Measurements from ENCODE around the gene ENTPD8.
"Not testable (repeated sequence)": the region's sequence is repeated elsewhere in the genome, so short reads cannot be mapped to it uniquely, and the experiment has no call there.

Gene ENTPD8

GRCh38 chr9:137475666-137476065, 34.5 kb upstream of the ENTPD8 start:
- DNase-seq (ENCODE audit: low read depth) = no peak

DNA sequence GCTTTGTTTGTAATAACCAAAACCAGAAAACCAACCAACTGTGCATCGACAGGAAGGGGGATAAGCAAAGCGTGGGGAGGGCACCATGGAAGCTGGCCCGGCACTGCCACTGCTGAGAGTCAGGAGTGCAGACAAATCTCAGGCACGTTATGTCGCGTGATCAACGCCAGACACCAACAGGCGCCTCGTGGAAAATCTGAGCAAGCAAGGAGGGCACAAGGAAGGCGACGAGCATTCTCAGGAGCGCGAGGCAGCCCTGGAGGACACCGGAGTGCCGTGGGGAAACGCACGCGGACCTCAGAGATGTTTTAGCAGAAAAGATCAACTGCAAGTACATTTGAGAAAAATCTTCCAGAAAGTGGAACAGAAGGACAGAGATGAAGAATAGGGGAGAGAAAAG, 33.1 kb upstream of the ENTPD8 start:
- no peak for DNase-seq (ENCODE audit: low read depth)

GRCh38 chr9:137470785-137471184, 29.6 kb upstream of the ENTPD8 start:
- DNase-seq (ENCODE audit: low read depth) = no peak

- no peak for DNase-seq (ENCODE audit: low read depth)
Observed at GRCh38 chr9:137467896-137468295, 26.7 kb upstream of the ENTPD8 start.

GRCh38 chr9:137467161-137467581, 26.0 kb upstream of the ENTPD8 start:
- DNase-seq (ENCODE audit: low read depth) = no peak

- DNase-seq (ENCODE audit: low read depth) = not testable (repeated sequence)
Observed at GRCh38 chr9:137466389-137467085, 25.4 kb upstream of the ENTPD8 start.

- no peak for DNase-seq (ENCODE audit: low read depth)
Observed at GRCh38 chr9:137465720-137466388, 24.7 kb upstream of the ENTPD8 start.

DNA sequence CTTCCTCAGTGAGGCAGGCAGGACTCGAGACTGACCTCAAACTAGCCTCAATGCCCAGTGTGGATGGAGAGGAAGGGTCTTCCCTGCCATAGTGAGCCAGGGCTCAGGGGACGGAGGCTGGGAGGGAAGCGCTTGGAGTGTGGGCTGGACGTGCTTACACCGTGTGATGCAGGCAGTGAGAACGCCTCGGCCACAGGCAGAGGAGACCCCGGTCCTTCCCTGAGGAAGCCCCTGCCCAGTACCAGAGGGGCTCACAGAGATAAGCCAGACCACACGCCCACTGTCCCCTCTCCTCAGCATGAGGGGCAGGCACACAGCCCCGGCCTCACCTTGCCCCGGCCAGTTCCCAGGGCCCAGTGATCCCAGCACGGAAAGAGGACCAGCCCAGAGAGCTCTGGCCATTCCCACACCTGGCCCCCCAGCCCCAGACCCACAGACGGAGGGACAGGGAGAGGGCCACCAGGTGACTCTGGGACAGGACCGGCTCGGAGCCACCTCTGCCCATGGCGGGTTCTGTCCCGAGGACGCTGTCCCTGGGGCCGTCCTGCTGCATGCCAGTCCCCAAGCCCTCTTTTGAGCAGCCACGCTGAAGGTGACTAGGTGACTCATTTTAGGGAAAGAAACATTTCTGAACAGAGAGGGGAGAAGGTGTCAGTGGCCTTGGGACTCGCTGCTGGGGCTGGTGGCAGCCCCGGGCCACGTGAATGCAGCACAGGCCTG, 24.0 kb upstream of the ENTPD8 start:
- DNase-seq (ENCODE audit: low read depth) = no peak

DNA sequence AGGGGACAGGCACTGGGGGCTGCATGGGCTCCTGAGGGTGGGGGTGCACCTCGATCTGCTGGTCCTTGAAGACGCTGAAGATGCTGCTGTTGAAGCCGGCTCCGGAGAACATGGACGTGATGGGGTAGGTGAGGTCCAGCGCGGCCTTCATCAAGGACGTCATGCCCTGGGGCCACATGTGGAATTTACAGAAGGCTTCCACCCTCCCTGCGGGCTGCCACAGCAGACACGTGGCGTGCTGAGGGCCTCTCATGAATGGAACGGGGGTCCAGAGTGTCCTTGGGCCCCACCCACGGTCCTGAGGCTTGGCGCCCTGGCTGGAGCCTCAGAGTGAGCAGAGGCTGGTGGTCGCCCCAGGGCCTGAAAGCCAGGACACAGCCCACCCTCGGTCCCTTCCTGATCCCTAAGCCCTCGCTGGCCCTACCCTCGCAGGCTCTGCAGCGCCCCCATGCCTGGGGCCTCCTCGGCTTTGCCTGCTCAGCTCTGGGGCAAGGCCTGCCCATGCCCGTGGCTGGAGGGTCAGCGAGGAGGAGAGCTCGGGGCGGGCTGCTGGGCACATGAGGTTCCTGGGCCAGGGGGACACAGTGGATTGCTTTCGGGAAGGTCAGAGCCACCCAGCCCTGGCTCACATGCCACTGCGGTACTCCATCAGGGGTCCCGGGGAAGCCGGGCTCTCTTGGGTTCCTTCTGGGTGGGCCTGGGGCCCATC, 23.3 kb upstream of the ENTPD8 start:
- no peak for DNase-seq (ENCODE audit: low read depth)

DNA sequence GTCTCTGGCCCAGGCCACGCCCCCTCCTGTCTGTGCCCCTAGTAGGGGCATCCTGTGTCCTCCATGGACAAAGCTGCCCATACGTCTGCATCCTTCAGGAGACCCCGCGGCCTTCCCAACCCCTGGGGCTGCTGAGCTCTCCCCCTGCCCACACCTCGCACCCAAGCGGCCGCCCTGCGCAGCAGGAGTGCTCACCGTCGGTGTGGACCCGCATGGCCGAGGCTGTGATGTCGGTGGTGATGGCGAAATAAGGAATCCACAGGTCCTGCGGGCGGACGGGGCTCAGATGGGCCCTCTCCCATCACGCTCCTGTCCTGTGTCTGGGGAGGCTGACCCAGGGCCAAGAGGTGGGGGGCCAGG, 22.8 kb upstream of the ENTPD8 start:
- DNase-seq (ENCODE audit: low read depth) = no peak

DNA sequence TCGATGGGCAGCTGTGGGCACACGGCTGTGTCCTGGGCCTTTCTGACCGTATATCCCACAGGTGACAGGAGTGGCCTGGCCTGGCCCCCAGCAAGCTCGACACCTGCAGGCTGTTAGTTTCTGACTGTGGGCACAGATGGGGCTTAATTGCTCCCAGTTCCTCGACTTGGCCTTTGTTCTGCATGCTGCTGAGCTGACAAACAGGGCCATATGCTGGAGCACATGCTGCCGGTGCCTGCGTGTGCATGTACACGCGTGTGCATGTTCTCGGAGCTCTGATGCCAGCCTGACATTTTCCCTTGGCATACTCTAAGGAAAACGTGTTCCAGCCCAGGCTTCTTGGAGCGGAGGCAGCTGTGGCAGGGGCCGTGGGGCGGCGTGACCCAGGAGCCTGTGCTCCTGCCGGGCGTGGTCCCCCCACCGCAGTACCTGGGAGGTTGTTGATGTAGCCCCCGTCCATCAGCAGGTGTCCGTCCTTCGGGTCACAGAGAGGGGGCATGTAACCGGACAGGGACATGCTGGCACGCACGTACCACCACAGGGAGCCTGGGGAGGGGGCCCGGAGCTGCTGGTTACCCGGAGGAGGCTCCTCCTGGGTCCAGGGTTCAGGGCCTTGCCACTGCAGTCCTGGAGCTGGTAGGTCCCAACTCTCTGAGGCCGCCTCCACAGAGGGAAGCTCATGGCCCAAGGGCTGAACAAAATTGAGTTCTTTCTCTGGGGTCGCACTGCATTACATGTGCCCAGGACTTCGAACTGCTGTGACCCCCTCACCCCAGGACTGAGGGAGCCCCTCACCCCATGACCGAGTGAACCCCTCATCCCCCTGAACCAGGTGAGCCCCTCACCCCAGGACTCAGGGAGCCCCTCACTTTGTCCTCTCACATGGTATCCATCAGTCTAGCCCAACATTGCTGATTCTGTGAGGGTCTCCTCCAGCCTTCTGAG, 22.1 kb upstream of the ENTPD8 start:
- DNase-seq (ENCODE audit: low read depth) = no peak

GRCh38 chr9:137462396-137462985, 21.3 kb upstream of the ENTPD8 start:
- no peak for DNase-seq (ENCODE audit: low read depth)

- DNase-seq (ENCODE audit: low read depth) = peak; percentile 30
Observed at GRCh38 chr9:137461663-137462395, 20.7 kb upstream of the ENTPD8 start.

GRCh38 chr9:137461316-137461662, 20.1 kb upstream of the ENTPD8 start:
- no peak for DNase-seq (ENCODE audit: low read depth)

- no peak for DNase-seq (ENCODE audit: low read depth)
Observed at GRCh38 chr9:137460363-137461315, 19.5 kb upstream of the ENTPD8 start.

GRCh38 chr9:137459601-137460362, 18.6 kb upstream of the ENTPD8 start:
- no peak for DNase-seq (ENCODE audit: low read depth)

- DNase-seq (ENCODE audit: low read depth) = peak; percentile 94
Observed at GRCh38 chr9:137459152-137459600, 18.0 kb upstream of the ENTPD8 start, which contains the start of gene NSMF. NSMF (minus strand) TSS chr9:137459334; CDS start chr9:137459102, 232 bp downstream.
